ENCODE measurements around the gene FER. TPM values are rescaled to one million over a fixed set of nuclear protein-coding genes. Genes with fewer than 3 reads are reported as not detected.

The FER gene
- total and polyA plus RNA-seq, 10 of the 15 experiments (the other 5 are each of a cell fraction or from before 2014, with no cell fraction given) = 4.4 to 19.1 (median 9.6) TPM

DNA sequence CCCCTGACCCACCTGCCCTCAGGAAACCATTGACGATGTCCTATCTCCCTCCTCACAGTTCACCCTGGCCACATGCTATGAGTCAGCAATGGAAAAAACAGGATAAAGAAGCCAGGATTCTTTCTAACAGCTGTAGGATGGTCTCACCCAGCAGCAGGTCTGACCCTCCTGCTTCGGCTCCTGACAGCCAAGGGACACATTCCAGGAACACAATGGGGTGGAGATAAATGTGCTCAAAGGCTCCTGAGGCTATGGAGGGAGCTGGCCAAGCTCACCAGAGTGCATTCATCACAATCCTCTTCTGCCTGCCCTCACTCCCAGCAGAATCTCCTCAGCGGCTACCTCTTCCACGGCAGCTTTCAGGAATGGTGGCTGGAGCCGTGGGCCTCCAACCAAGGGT is 491.8 kb downstream of the FER start:
- SMC1A ChIA-PET (ENCODE audit: uncharacterized antibody, unreplicated experiment) = interaction anchor here (0.5 kb wide), 1 partner anchor 397 kb away, joined by 3 read pairs; no protein-coding TSS in a partner anchor
- Histone ChIP-seq H3K36me3 (ENCODE audit: control insufficient read depth in 2 of 2, insufficient read depth in 2 of 2, low read length in 1 of 2) (no peaks in the 10 kb centered on the region), H3K4me3 (no peak overlapping the region), H3K79me2 (ENCODE audit: control insufficient read depth, insufficient read depth, low read length) (no peaks in the 10 kb centered on the region), H3K27me3 (replicated peaks in 1 of 2; ENCODE audit: control insufficient read depth in 2 of 2, insufficient read depth in 2 of 2, low read length in 1 of 2) (no peaks in the 10 kb centered on the region), H2AFZ (ENCODE audit: control insufficient read depth, low read depth, low read length) (no peak overlapping the region), H3K27ac (ENCODE audit: control insufficient read depth, insufficient read depth) (no peak overlapping the region), H3K4me2 (ENCODE audit: control insufficient read depth, insufficient read depth) (no peak overlapping the region), H3K9me3 (replicated peaks; ENCODE audit: control insufficient read depth, insufficient read depth, low read length) (no peaks in the 10 kb centered on the region; the same call in 2 of the 3 replicates), H4K20me1 (ENCODE audit: control insufficient read depth, insufficient read depth) (no peaks in the 10 kb centered on the region), H3K4me1 (ENCODE audit: control insufficient read depth, insufficient read depth, low read length) (no peaks in the 10 kb centered on the region), H3K9ac (ENCODE audit: control insufficient read depth, insufficient read depth, low read length) (no peak overlapping the region)
- FAIRE-seq = no peak
- no TSS peak for BruUV-seq (replicated peaks)
- WGBS (ENCODE audit: insufficient coverage, insufficient replicate concordance, low lambda C conversion rate, missing lambda C conversion rate) = 65% methylated on average over 5 of the region's 5 CpGs
- no peak for ATAC-seq
- POLR2A ChIA-PET = no interaction called here
- DNase-seq (ENCODE audit: low read depth, low spot score) = no peak
- CTCF ChIA-PET = no interaction called here
- TF ChIP-seq POLR2AphosphoS5 (IDR thresholded peaks at IDR 0.05; ENCODE audit: low read length) (no peak), NR2C2 (IDR thresholded peaks at IDR 0.05; ENCODE audit: borderline replicate concordance, control insufficient read depth, insufficient read length, low read depth) (no peak), NFXL1 (IDR thresholded peaks at IDR 0.05; ENCODE audit: borderline replicate concordance) (no peak), BHLHE40 (IDR thresholded peaks at IDR 0.05; ENCODE audit: borderline replicate concordance in 1 of 2, low read depth in 2 of 2, low read length in 1 of 2) (no peak), MYB (IDR thresholded peaks at IDR 0.05; ENCODE audit: borderline replicate concordance, low read depth, low read length) (no peak), DPF2 (IDR thresholded peaks at IDR 0.05) (no peak), ZBED1 (IDR thresholded peaks at IDR 0.05; ENCODE audit: borderline replicate concordance) (no peak), SREBF2 (IDR thresholded peaks at IDR 0.05; ENCODE audit: low read length) (no peak), KAT2A (conservative IDR thresholded peaks at IDR 0.05; ENCODE audit: control insufficient read depth, low read depth, low read length) (no peak)
- TF ChIP-seq, protein P1, sequence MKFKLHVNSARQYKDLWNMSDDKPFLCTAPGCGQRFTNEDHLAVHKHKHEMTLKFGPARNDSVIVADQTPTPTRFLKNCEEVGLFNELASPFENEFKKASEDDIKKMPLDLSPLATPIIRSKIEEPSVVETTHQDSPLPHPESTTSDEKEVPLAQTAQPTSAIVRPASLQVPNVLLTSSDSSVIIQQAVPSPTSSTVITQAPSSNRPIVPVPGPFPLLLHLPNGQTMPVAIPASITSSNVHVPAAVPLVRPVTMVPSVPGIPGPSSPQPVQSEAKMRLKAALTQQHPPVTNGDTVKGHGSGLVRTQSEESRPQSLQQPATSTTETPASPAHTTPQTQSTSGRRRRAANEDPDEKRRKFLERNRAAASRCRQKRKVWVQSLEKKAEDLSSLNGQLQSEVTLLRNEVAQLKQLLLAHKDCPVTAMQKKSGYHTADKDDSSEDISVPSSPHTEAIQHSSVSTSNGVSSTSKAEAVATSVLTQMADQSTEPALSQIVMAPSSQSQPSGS (IDR thresholded peaks at IDR 0.05; ENCODE audit: low read length) = no peak
- TF ChIP-seq, protein P2, sequence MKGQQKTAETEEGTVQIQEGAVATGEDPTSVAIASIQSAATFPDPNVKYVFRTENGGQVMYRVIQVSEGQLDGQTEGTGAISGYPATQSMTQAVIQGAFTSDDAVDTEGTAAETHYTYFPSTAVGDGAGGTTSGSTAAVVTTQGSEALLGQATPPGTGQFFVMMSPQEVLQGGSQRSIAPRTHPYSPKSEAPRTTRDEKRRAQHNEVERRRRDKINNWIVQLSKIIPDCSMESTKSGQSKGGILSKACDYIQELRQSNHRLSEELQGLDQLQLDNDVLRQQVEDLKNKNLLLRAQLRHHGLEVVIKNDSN (IDR thresholded peaks at IDR 0.05; ENCODE audit: borderline replicate concordance, extremely low read length, insufficient read depth, low read depth, low read length) = no peak
- TF ChIP-seq, protein P3, sequence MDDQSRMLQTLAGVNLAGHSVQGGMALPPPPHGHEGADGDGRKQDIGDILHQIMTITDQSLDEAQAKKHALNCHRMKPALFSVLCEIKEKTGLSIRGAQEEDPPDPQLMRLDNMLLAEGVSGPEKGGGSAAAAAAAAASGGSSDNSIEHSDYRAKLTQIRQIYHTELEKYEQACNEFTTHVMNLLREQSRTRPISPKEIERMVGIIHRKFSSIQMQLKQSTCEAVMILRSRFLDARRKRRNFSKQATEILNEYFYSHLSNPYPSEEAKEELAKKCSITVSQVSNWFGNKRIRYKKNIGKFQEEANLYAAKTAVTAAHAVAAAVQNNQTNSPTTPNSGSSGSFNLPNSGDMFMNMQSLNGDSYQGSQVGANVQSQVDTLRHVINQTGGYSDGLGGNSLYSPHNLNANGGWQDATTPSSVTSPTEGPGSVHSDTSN (IDR thresholded peaks at IDR 0.05; ENCODE audit: insufficient replicate concordance, low read depth, low read length) = no peak
- TF ChIP-seq, protein P4, sequence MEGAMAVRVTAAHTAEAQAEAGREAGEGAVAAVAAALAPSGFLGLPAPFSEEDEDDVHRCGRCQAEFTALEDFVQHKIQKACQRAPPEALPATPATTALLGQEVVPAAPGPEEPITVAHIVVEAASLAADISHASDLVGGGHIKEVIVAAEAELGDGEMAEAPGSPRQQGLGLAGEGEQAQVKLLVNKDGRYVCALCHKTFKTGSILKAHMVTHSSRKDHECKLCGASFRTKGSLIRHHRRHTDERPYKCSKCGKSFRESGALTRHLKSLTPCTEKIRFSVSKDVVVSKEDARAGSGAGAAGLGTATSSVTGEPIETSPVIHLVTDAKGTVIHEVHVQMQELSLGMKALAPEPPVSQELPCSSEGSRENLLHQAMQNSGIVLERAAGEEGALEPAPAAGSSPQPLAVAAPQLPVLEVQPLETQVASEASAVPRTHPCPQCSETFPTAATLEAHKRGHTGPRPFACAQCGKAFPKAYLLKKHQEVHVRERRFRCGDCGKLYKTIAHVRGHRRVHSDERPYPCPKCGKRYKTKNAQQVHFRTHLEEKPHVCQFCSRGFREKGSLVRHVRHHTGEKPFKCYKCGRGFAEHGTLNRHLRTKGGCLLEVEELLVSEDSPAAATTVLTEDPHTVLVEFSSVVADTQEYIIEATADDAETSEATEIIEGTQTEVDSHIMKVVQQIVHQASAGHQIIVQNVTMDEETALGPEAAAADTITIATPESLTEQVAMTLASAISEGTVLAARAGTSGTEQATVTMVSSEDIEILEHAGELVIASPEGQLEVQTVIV (IDR thresholded peaks at IDR 0.05; ENCODE audit: borderline replicate concordance, partially characterized antibody) = no peak
- RAD21 ChIA-PET (ENCODE audit: unreplicated experiment) = no interaction called here
- intact Hi-C loops (cut with micrococcal nuclease; ENCODE audit: unreplicated experiment) (no loop called here), in situ Hi-C loops (cut with MboI) (no loop called here)
